ENCODE measurements around the gene MED27.

MED27 gene

GRCh38 chr9:131823701-131824146 lies 255.9 kb downstream of the MED27 start:
- TF ChIP-seq, protein P1, sequence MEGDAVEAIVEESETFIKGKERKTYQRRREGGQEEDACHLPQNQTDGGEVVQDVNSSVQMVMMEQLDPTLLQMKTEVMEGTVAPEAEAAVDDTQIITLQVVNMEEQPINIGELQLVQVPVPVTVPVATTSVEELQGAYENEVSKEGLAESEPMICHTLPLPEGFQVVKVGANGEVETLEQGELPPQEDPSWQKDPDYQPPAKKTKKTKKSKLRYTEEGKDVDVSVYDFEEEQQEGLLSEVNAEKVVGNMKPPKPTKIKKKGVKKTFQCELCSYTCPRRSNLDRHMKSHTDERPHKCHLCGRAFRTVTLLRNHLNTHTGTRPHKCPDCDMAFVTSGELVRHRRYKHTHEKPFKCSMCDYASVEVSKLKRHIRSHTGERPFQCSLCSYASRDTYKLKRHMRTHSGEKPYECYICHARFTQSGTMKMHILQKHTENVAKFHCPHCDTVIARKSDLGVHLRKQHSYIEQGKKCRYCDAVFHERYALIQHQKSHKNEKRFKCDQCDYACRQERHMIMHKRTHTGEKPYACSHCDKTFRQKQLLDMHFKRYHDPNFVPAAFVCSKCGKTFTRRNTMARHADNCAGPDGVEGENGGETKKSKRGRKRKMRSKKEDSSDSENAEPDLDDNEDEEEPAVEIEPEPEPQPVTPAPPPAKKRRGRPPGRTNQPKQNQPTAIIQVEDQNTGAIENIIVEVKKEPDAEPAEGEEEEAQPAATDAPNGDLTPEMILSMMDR (IDR thresholded peaks at IDR 0.05; ENCODE audit: insufficient read depth, low read length, missing control alignments), result no peak
- CTCF ChIA-PET, result no interaction called here
- H3K4me3 ChIP-seq (ENCODE audit: low read depth, low read length), result no peak overlapping the region
- POLR2A ChIA-PET, result no interaction called here
- no peak for DNase-seq (ENCODE audit: low read depth, low spot score)

DNA sequence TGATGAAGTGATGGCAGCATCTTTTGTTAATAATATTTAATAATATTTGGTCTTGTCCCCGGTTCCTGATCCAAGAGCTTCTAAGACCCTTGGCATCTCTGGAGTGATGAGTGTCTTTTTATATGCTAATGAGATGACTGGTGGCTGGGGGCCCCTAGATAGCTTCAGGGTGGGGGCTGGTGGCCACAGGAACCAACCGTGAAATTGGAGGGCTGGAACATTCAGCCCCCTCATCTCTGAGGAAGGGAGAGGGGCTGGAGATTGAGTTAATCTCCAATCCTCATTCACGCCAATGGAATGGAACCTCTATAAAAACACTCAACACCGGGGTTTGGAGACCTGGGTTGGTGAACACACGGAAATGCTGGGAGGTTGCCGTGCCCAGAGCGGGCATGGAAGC lies 261.6 kb downstream of the MED27 start:
- no peak overlapping the region for H3K4me3 ChIP-seq (ENCODE audit: low read depth, low read length)
- TF ChIP-seq, protein P1 (IDR thresholded peaks at IDR 0.05; ENCODE audit: insufficient read depth, low read length, missing control alignments), result no peak
- no peak for DNase-seq (ENCODE audit: low read depth, low spot score)
- ChIA-PET CTCF (interaction anchor here (1.5 kb wide), 1 partner anchor 435 kb away, joined by 3 read pairs; no protein-coding TSS in a partner anchor), POLR2A (no interaction called here)

DNA sequence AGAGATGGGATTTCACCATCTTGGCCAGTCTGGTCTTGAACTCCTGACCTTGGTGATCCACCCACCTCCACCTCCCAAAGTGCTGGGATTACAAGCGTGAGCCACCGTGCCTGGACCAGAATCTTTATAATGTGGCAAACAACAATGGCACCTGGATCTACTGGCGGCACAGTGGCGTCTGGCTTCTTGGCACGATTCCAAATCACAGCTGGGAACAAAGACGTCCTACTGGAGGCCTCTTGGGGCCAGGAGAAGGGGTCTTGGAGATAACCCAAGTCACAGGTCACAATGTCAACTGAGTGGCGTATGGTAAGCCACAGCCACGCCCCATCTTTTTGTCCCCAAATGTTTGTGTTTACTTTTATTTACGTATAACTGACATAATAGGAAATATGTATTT lies 262.0 kb downstream of the MED27 start:
- ChIA-PET CTCF (no interaction called here), POLR2A (no interaction called here)
- TF ChIP-seq, protein P1 (IDR thresholded peaks at IDR 0.05; ENCODE audit: insufficient read depth, low read length, missing control alignments), result no peak
- no peak for DNase-seq (ENCODE audit: low read depth, low spot score)
- no peak overlapping the region for H3K4me3 ChIP-seq (ENCODE audit: low read depth, low read length)

- no peak overlapping the region for H3K4me3 ChIP-seq (ENCODE audit: low read depth, low read length)
- CTCF ChIA-PET, result interaction anchor here (1.2 kb wide), 1 partner anchor 436 kb away, joined by 3 read pairs; no protein-coding TSS in a partner anchor
- TF ChIP-seq, protein P1 (IDR thresholded peaks at IDR 0.05; ENCODE audit: insufficient read depth, low read length, missing control alignments), result no peak
- POLR2A ChIA-PET, result no interaction called here
- no peak for DNase-seq (ENCODE audit: low read depth, low spot score)
Measured at GRCh38 chr9:131817073-131817472, 262.6 kb downstream of the MED27 start.

DNA sequence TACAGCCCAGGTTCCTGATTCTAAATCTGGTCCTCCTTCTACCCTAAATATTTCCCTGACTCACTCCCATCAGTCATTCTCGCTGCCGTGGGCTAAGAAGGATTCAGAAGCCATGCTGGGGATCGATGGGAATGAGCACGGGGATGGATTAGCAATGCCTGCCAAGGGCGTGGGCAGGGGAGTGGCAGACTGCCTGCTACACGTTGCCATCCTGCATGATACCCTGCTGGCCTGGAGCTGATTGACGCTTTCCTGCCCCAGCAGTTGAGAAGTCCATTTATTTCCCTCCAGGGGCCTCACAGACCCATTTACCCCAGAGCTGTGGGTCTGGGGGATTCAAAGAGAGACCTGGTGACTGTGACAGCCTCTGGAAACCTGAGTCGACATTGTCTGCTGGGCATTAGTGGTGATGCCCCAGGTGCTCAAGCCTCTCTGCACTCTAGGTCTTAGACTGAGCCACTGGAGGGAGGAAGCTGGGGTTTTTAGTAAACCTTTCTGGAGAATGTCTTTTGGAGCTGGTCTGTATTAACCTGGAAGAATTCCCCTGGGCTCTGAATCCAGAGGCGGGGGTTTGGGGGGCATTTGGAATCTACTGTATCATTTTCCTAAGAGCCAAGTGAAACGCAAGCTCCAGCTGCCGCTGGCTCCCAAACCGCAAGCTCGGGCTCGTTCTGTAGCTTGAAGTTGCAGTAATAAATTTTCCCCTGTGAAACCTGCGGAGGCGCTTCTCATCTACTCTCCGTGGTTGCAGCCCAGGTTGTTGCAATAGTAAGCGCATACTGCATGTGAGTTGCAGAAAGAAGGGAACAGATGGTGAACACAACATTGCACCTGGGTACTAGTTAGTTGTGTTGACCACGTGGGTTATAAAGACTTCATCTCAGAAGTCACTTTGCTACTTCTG lies 263.4 kb downstream of the MED27 start:
- TF ChIP-seq, protein P1 (IDR thresholded peaks at IDR 0.05; ENCODE audit: insufficient read depth, low read length, missing control alignments), result no peak
- no peak for DNase-seq (ENCODE audit: low read depth, low spot score)
- no peak overlapping the region for H3K4me3 ChIP-seq (ENCODE audit: low read depth, low read length)
- ChIA-PET POLR2A (no interaction called here), CTCF (interaction anchor here (0.6 to 1.2 kb wide), 2 partner anchors 420 to 437 kb away, joined by 3 read pairs; no protein-coding TSS in a partner anchor)

DNA sequence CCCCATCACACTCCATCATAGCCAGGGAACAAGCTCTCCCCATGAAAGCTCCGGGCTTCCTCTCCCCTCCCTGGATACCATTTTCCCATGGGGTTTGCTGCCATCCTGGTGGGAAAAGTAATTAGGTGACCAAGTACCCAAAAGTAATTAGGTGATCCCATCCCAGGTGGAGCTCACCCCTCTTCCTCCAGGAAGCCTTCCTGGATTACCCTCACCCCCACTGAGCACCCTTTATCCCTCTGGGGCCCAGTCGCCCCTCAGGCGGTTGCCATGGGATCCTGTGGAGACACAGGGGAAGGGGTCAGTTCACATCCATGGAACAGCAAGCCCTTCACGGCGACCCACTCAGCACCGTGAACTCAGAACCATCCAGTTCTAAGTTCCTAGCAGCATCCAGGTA lies 265.0 kb downstream of the MED27 start:
- no peak overlapping the region for H3K4me3 ChIP-seq (ENCODE audit: low read depth, low read length)
- CTCF ChIA-PET, result no interaction called here
- TF ChIP-seq, protein P1 (IDR thresholded peaks at IDR 0.05; ENCODE audit: insufficient read depth, low read length, missing control alignments), result no peak
- DNase-seq (ENCODE audit: low read depth, low spot score), result no peak
- POLR2A ChIA-PET, result no interaction called here

Measured in AG04449 (cell line).